Muscle layer of duodenum (tissue), 2 donors: ENCODE measurements around the gene NEK7.

Experiments used
- H3K27ac ChIP-seq: one replicate; pipeline ENCODE4 v1.7.0; 2013; ENCODE audit warnings: mild to moderate bottlenecking, low read length
- H3K27me3 ChIP-seq: one replicate; pipeline ENCODE4 v1.7.0; 2013; ENCODE audit warnings: low read depth, mild to moderate bottlenecking, control low read depth, low read length
- H3K36me3 ChIP-seq, 2 donors: one replicate each; pipeline ENCODE4 v1.7.0; 2013; ENCODE audit warnings: low read length in 2 of 2, control low read depth in 1 of 2, mild to moderate bottlenecking in 1 of 2; ENCODE audit not compliant: insufficient read depth in 2 of 2, control insufficient read depth in 1 of 2
- H3K4me1 ChIP-seq, 2 donors: one replicate each; pipeline ENCODE4 v1.7.0; 2013; ENCODE audit warnings: low read length in 2 of 2, mild to moderate bottlenecking in 2 of 2, control low read depth in 1 of 2, moderate library complexity in 1 of 2; ENCODE audit not compliant: insufficient read depth in 2 of 2, control insufficient read depth in 1 of 2
- H3K4me3 ChIP-seq, 2 donors: one replicate each; pipeline ENCODE4 v1.7.0; 2013; ENCODE audit warnings: low read length in 2 of 2, low read depth in 1 of 2, mild to moderate bottlenecking in 1 of 2
- H3K9me3 ChIP-seq, 2 donors: one replicate each; pipeline ENCODE4 v1.7.0; 2013; ENCODE audit warnings: low read length in 2 of 2, control low read depth in 1 of 2, mild to moderate bottlenecking in 1 of 2; ENCODE audit not compliant: control insufficient read depth in 1 of 2
- donor health status: healthy.

The NEK7 gene

DNA sequence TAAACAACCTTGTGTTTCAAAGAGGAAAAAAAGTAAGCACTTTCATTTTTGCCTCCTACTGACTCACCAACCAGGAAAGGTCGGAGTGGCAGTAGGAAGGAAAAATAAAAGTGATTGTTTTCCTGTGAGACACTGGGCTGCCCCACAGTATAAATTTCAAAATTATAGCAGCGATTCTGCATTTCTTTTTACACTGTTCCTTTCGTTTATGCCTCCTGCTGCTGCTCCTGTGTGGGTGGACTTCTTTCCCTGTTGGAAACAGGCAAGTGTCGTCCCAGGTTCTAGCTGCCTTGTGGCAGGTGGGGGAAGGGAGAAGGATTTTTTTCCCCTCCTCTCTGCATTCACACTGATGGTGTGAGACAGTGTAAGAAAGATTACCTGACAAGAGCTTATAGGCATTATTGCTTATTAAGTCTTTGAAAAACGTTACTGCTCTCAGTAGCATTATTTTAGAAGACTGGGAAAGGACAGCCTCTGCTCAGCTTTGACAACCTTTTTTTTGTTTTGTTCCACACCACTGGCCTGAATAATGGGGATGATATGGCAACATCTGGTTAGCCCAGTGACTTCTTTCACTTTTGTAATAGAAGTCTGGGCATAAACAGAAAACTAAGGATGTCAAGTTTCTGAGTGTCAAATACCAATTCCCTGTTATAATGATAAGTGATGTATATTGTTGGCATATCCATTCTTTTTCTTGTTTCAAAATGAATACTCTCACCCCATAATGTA is 77.9 kb downstream of the NEK7 start:
- Histone ChIP-seq H3K27ac (peak overlapping the region; percentile 46), H3K4me1 (peaks cover 6 to 10% of the 10 kb centered on the region in 2 donors), H3K27me3 (no peaks in the 10 kb centered on the region), H3K9me3 (no peaks in the 10 kb centered on the region), H3K36me3 (peaks cover 0 to 5% of the 10 kb centered on the region in 2 donors), H3K4me3 (peak overlapping the region in 1 of 2 donors; percentile 27)

GRCh38 chr1:198238121-198238520 is 81.3 kb downstream of the NEK7 start:
- no peak overlapping the region for H3K4me3 ChIP-seq
- H3K27ac ChIP-seq, result no peak overlapping the region

GRCh38 chr1:198241553-198241952 is 84.8 kb downstream of the NEK7 start:
- no peaks in the 10 kb centered on the region for H3K9me3 ChIP-seq
- no peak overlapping the region for H3K4me3 ChIP-seq
- H3K27ac ChIP-seq, result no peak overlapping the region
- H3K4me1 ChIP-seq, result no peaks in the 10 kb centered on the region
- H3K36me3 ChIP-seq, result peaks cover 0 to 4% of the 10 kb centered on the region in 2 donors
- H3K27me3 ChIP-seq, result no peaks in the 10 kb centered on the region

More at GRCh38 chr1:198238121-198238520, 81.3 kb downstream of the NEK7 start:
- no peaks in the 10 kb centered on the region for H3K27me3 ChIP-seq
- peaks cover 0 to 5% of the 10 kb centered on the region in 2 donors for H3K36me3 ChIP-seq
- peaks cover 6 to 10% of the 10 kb centered on the region in 2 donors for H3K4me1 ChIP-seq
- H3K9me3 ChIP-seq, result no peaks in the 10 kb centered on the region

DNA sequence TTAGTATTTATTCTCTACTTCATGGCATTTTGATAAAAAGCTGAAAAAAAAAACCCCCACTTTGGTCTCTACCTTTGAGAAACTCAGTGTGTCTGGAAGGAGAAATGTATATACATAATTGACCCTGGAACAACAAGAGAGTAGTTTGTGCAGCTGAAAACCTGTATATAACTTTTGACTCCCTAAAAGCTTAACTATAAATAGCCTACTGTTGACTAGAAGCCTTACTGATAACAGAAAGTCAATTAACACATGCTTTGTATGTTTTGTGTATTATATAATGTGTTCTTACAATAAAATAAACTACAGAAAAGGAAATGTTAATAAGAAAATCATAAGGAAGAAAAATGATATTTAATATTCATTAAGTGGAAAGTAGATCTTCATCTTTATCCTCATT is 88.0 kb downstream of the NEK7 start:
- no peak overlapping the region for H3K4me3 ChIP-seq
- no peaks in the 10 kb centered on the region for H3K36me3 ChIP-seq
- no peak overlapping the region for H3K27ac ChIP-seq
- no peaks in the 10 kb centered on the region for H3K27me3 ChIP-seq
- H3K4me1 ChIP-seq, result no peaks in the 10 kb centered on the region
- H3K9me3 ChIP-seq, result no peaks in the 10 kb centered on the region

DNA sequence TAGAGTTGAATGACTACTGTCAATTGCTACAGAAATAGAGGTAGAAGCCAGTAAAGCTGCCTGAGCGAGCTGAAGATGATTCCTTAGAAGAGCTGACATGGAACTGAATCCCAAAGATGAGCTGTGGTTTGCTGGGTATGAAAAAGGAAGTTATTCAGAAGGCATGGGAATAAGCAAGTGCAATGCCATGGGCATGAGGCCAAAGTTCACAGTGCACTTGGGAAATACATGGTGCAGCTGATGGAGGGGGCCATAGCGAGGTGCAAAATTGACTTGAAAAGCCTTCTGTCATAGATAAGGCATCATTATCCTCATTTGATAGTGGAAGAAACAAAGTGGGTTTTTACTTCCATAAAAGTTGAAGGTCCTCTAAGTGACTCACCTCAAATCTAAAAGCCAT is 88.6 kb downstream of the NEK7 start:
- no peaks in the 10 kb centered on the region for H3K9me3 ChIP-seq
- H3K4me1 ChIP-seq, result no peaks in the 10 kb centered on the region
- H3K27me3 ChIP-seq, result no peaks in the 10 kb centered on the region
- H3K27ac ChIP-seq, result no peak overlapping the region
- no peak overlapping the region for H3K4me3 ChIP-seq
- H3K36me3 ChIP-seq, result no peaks in the 10 kb centered on the region

- no peaks in the 10 kb centered on the region for H3K9me3 ChIP-seq
- no peaks in the 10 kb centered on the region for H3K27me3 ChIP-seq
- H3K4me3 ChIP-seq, result no peak overlapping the region
- no peaks in the 10 kb centered on the region for H3K4me1 ChIP-seq
- H3K27ac ChIP-seq, result no peak overlapping the region
- no peaks in the 10 kb centered on the region for H3K36me3 ChIP-seq
These were observed 89.5 kb downstream of the NEK7 start for GRCh38 chr1:198246337-198246736.

GRCh38 chr1:198253259-198253658 is 96.5 kb downstream of the NEK7 start:
- Histone ChIP-seq H3K4me3 (no peak overlapping the region), H3K4me1 (no peaks in the 10 kb centered on the region), H3K27me3 (no peaks in the 10 kb centered on the region), H3K9me3 (no peaks in the 10 kb centered on the region), H3K27ac (no peak overlapping the region), H3K36me3 (no peaks in the 10 kb centered on the region)

GRCh38 chr1:198253668-198254067 is 96.9 kb downstream of the NEK7 start:
- Histone ChIP-seq H3K27ac (no peak overlapping the region), H3K27me3 (no peaks in the 10 kb centered on the region), H3K9me3 (no peaks in the 10 kb centered on the region), H3K36me3 (no peaks in the 10 kb centered on the region), H3K4me3 (no peak overlapping the region), H3K4me1 (no peaks in the 10 kb centered on the region)

- Histone ChIP-seq H3K4me3 (no peak overlapping the region), H3K4me1 (no peaks in the 10 kb centered on the region), H3K27ac (no peak overlapping the region), H3K27me3 (no peaks in the 10 kb centered on the region), H3K36me3 (no peaks in the 10 kb centered on the region), H3K9me3 (no peaks in the 10 kb centered on the region)
These were observed 97.7 kb downstream of the NEK7 start for GRCh38 chr1:198254521-198254920.

GRCh38 chr1:198254948-198255347 is 98.2 kb downstream of the NEK7 start:
- no peaks in the 10 kb centered on the region for H3K36me3 ChIP-seq
- no peak overlapping the region for H3K27ac ChIP-seq
- no peaks in the 10 kb centered on the region for H3K4me1 ChIP-seq
- no peak overlapping the region for H3K4me3 ChIP-seq
- H3K9me3 ChIP-seq, result no peaks in the 10 kb centered on the region
- no peaks in the 10 kb centered on the region for H3K27me3 ChIP-seq

- no peak overlapping the region for H3K27ac ChIP-seq
- no peaks in the 10 kb centered on the region for H3K4me1 ChIP-seq
- no peaks in the 10 kb centered on the region for H3K27me3 ChIP-seq
- no peaks in the 10 kb centered on the region for H3K36me3 ChIP-seq
- no peak overlapping the region for H3K4me3 ChIP-seq
- H3K9me3 ChIP-seq, result no peaks in the 10 kb centered on the region
These were observed 99.0 kb downstream of the NEK7 start for GRCh38 chr1:198255784-198256183.

- Histone ChIP-seq H3K4me1 (no peaks in the 10 kb centered on the region), H3K27ac (no peak overlapping the region), H3K4me3 (no peak overlapping the region), H3K9me3 (no peaks in the 10 kb centered on the region), H3K27me3 (no peaks in the 10 kb centered on the region), H3K36me3 (no peaks in the 10 kb centered on the region)
These were observed 101.7 kb downstream of the NEK7 start for GRCh38 chr1:198258491-198258890.
